Measurements from ENCODE around the gene CNTN2. TPM values are rescaled to one million over a fixed set of nuclear protein-coding genes. Genes with fewer than 3 reads are reported as not detected.

The CNTN2 gene
- polyA plus RNA-seq, 1 donor (not counting 4 experiments of a cell fraction or from before 2014, with no cell fraction given) = not detected

- DNase-seq (ENCODE audit: low read depth, low spot score) (no peak), FAIRE-seq (no peak)
- Histone ChIP-seq H3K79me2 (ENCODE audit: control insufficient read depth, insufficient read depth, low read length) (no peaks in the 10 kb centered on the region), H3K4me1 (ENCODE audit: control insufficient read depth, extremely low read depth, insufficient read depth, low read length) (no peaks in the 10 kb centered on the region), H3K27me3 (ENCODE audit: control insufficient read depth, extremely low read depth, insufficient read depth, low read length) (peaks cover 23% of the 10 kb centered on the region), H3K9ac (ENCODE audit: control insufficient read depth, extremely low read depth, insufficient read depth, low read length) (no peak overlapping the region), H3K9me3 (ENCODE audit: control insufficient read depth, low read depth, low read length) (no peaks in the 10 kb centered on the region), H4K20me1 (ENCODE audit: control insufficient read depth, extremely low read depth, insufficient read depth, low read length) (no peaks in the 10 kb centered on the region), H3K4me2 (ENCODE audit: control insufficient read depth, extremely low read depth, insufficient read depth, low read depth, low read length) (no peak overlapping the region), H2AFZ (ENCODE audit: control insufficient read depth, low read length) (no peak overlapping the region), H3K9me1 (ENCODE audit: control insufficient read depth, extremely low read depth, insufficient read depth, low read length) (no peaks in the 10 kb centered on the region), H3K27ac (ENCODE audit: control insufficient read depth, insufficient read depth, low read length) (no peak overlapping the region), H3K4me3 (ENCODE audit: control insufficient read depth in 2 of 3, extremely low read depth in 1 of 3, insufficient read depth in 2 of 3, low read depth in 1 of 3, low read length in 3 of 3) (no peak overlapping the region), H3K36me3 (ENCODE audit: control insufficient read depth in 2 of 2, extremely low read depth in 1 of 2, insufficient read depth in 2 of 2, low read length in 2 of 2) (no peaks in the 10 kb centered on the region)
- dilution Hi-C loops (cut with MboI; ENCODE audit: extremely low pct_ligation_motif_present, low sequenced_read_pairs) = no loop called here
- no peak for TF ChIP-seq EZH2 (IDR thresholded peaks at IDR 0.05; ENCODE audit: low read length)
- TF ChIP-seq CTCF (optimal IDR thresholded peaks at IDR 0.05 in 1 of 3, IDR thresholded peaks at IDR 0.05 in 1 of 3, conservative IDR thresholded peaks at IDR 0.05 in 1 of 3; ENCODE audit: extremely low read depth in 1 of 3, insufficient read depth in 2 of 3, low read length in 3 of 3) = no peak
Observed at GRCh38 chr1:204994086-204994862, 48.7 kb upstream of the CNTN2 start.

- no peak for FAIRE-seq
- Histone ChIP-seq H3K79me2 (ENCODE audit: control insufficient read depth, insufficient read depth, low read length) (no peaks in the 10 kb centered on the region), H3K4me3 (ENCODE audit: control insufficient read depth in 2 of 3, extremely low read depth in 1 of 3, insufficient read depth in 2 of 3, low read depth in 1 of 3, low read length in 3 of 3) (no peak overlapping the region), H3K4me2 (ENCODE audit: control insufficient read depth, extremely low read depth, insufficient read depth, low read depth, low read length) (no peak overlapping the region), H3K4me1 (ENCODE audit: control insufficient read depth, extremely low read depth, insufficient read depth, low read length) (no peaks in the 10 kb centered on the region), H3K27ac (ENCODE audit: control insufficient read depth, insufficient read depth, low read length) (no peak overlapping the region), H3K9me1 (ENCODE audit: control insufficient read depth, extremely low read depth, insufficient read depth, low read length) (no peaks in the 10 kb centered on the region), H2AFZ (ENCODE audit: control insufficient read depth, low read length) (no peak overlapping the region), H3K27me3 (ENCODE audit: control insufficient read depth, extremely low read depth, insufficient read depth, low read length) (peaks cover 9% of the 10 kb centered on the region), H4K20me1 (ENCODE audit: control insufficient read depth, extremely low read depth, insufficient read depth, low read length) (no peaks in the 10 kb centered on the region), H3K9me3 (ENCODE audit: control insufficient read depth, low read depth, low read length) (no peaks in the 10 kb centered on the region), H3K9ac (ENCODE audit: control insufficient read depth, extremely low read depth, insufficient read depth, low read length) (no peak overlapping the region), H3K36me3 (ENCODE audit: control insufficient read depth in 2 of 2, extremely low read depth in 1 of 2, insufficient read depth in 2 of 2, low read length in 2 of 2) (no peaks in the 10 kb centered on the region)
- dilution Hi-C loops (cut with MboI; ENCODE audit: extremely low pct_ligation_motif_present, low sequenced_read_pairs) = no loop called here
- TF ChIP-seq CTCF (optimal IDR thresholded peaks at IDR 0.05 in 1 of 3, IDR thresholded peaks at IDR 0.05 in 1 of 3, conservative IDR thresholded peaks at IDR 0.05 in 1 of 3; ENCODE audit: extremely low read depth in 1 of 3, insufficient read depth in 2 of 3, low read length in 3 of 3) (no peak), EZH2 (IDR thresholded peaks at IDR 0.05; ENCODE audit: low read length) (no peak)
- DNase-seq (ENCODE audit: low read depth, low spot score) = no peak
Observed at GRCh38 chr1:204996981-204997380, 46.0 kb upstream of the CNTN2 start.
